B cell (primary cell): ENCODE results near the gene THSD4.

Source experiments
- CTCF ChIP-seq: fragments of 200-600 bp; IDR thresholded peaks from one replicate; pipeline ENCODE4 v1.8.0; 2022; ENCODE audit warnings: antibody characterized with exemption, mild to moderate bottlenecking
- EZH2 ChIP-seq: IDR thresholded peaks from 2 replicates; pipeline ENCODE4 v1.6.1; 2012; ENCODE audit warnings: borderline replicate concordance, low read depth, mild to moderate bottlenecking, moderate library complexity, low read length; ENCODE audit not compliant: insufficient read depth, poor library complexity, severe bottlenecking

- TF ChIP-seq CTCF (no peak), EZH2 (no peak)
These were observed 1.7 kb downstream of the THSD4 start for GRCh38 chr15:71116942-71117341.
